T-cell (primary cell): Measurements from ENCODE around the gene C11orf98. TPM values are rescaled to one million over a fixed set of nuclear protein-coding genes. Genes with fewer than 3 reads are reported as not detected.
A peak's percentile ranks its signal among the peaks of the same experiment; 100 is the strongest.

ENCODE experiments used
- ATAC-seq, 4 experiments: fragments of 200-7000 bp in 3 of 4; fragments of 150-1000 bp in 1 of 4; cut with Tn5 transposase; replicated peaks in 1 of 4; 1 replicate in 3 of 4; 2 replicates in 1 of 4; pipeline ENCODE4 v1.10.0; 2021; ENCODE audit warnings: moderate library complexity in 3 of 4, mild to moderate bottlenecking in 2 of 4, moderate number of reproducible peaks in 1 of 4
- CTCF ChIA-PET, 2 donors: fragments of 300-600 bp; sonication (Branson Sonifier 250); formaldehyde crosslinking; loops; one replicate each; lab custom pipeline; 2022; ENCODE audit warnings: antibody characterized with exemption in 2 of 2; lab: Charles Lee
- POLR2A ChIA-PET, 2 donors: fragments of 300-600 bp; sonication (Branson Sonifier 250); formaldehyde crosslinking; loops; one replicate each; lab custom pipeline; 2022; ENCODE audit warnings: antibody characterized with exemption in 2 of 2; lab: Charles Lee
- DNase-seq, 35 experiments: peaks; one replicate each; pipeline versions ENCODE4 v3.0.0 to v3.0.0-alpha.2; 2013 to 2023
- H3K27ac ChIP-seq: one replicate; pipeline ENCODE4 v1.5.1; 2013; ENCODE audit warnings: low read length
- H3K27me3 ChIP-seq, 2 experiments: replicated peaks in 1 of 2; 1 replicate in 1 of 2; 2 replicates in 1 of 2; pipeline versions ENCODE4 v1.6.1 to v1.7.0; 2013; ENCODE audit warnings: low read length in 1 of 2, mixed read lengths in 1 of 2; ENCODE audit not compliant: control insufficient read depth in 2 of 2, insufficient read depth in 2 of 2; ENCODE audit errors: extremely low read depth in 1 of 2
- H3K36me3 ChIP-seq, 2 donors: 1 replicate in 1 of 2; 2 replicates in 1 of 2; pipeline versions ENCODE4 v1.6.1 to v1.7.0; 2013; ENCODE audit warnings: low read length in 1 of 2; ENCODE audit not compliant: control insufficient read depth in 2 of 2, insufficient read depth in 1 of 2; ENCODE audit errors: extremely low read depth in 1 of 2
- H3K4me1 ChIP-seq, 2 experiments: 1 replicate in 1 of 2; 2 replicates in 1 of 2; pipeline versions ENCODE4 v1.6.1 to v1.7.0; 2013; ENCODE audit warnings: low read length in 2 of 2, mixed read lengths in 1 of 2; ENCODE audit not compliant: insufficient read depth in 2 of 2, control insufficient read depth in 1 of 2; ENCODE audit errors: extremely low read depth in 1 of 2
- H3K4me3 ChIP-seq, 2 donors: 1 replicate in 1 of 2; 2 replicates in 1 of 2; pipeline versions ENCODE4 v1.5.1 to v1.7.0; 2013; ENCODE audit warnings: mild to moderate bottlenecking in 2 of 2, low read length in 1 of 2, moderate library complexity in 1 of 2; ENCODE audit not compliant: control insufficient read depth in 1 of 2; ENCODE audit errors: extremely low read depth in 1 of 2
- H3K9me3 ChIP-seq: 2 replicates; pipeline ENCODE4 v1.7.0; 2013
- H3K27ac Mint-ChIP-seq, 2 donors: one replicate each; pipeline ENCODE4 v1.8.0; 2020 to 2021; ENCODE audit warnings: mild to moderate bottlenecking in 2 of 2, mixed read lengths in 2 of 2
- H3K27me3 Mint-ChIP-seq, 2 donors: one replicate each; pipeline ENCODE4 v1.8.0; 2021 to 2022; ENCODE audit warnings: mixed read lengths in 2 of 2
- H3K36me3 Mint-ChIP-seq: one replicate; pipeline ENCODE4 v1.8.0; 2021; ENCODE audit warnings: mixed read lengths
- H3K4me1 Mint-ChIP-seq, 3 donors: one replicate each; pipeline ENCODE4 v1.8.0; 2020 to 2022; ENCODE audit warnings: mixed read lengths in 3 of 3, mild to moderate bottlenecking in 1 of 3
- H3K4me3 Mint-ChIP-seq, 3 donors: one replicate each; pipeline ENCODE4 v1.8.0; 2020 to 2022; ENCODE audit warnings: mild to moderate bottlenecking in 3 of 3, mixed read lengths in 3 of 3, moderate library complexity in 3 of 3
- H3K9me3 Mint-ChIP-seq, 3 donors: one replicate each; pipeline ENCODE4 v1.8.0; 2020 to 2022; ENCODE audit warnings: mixed read lengths in 3 of 3
- WGBS: methylation state at CpG from one replicate; pipeline ENCODE4 v1.1.5; 2013; ENCODE audit warnings: missing lambda C conversion rate; ENCODE audit not compliant: insufficient coverage; 5-methylcytosine and 5-hydroxymethylcytosine counted together
- total RNA-seq, 35 experiments: library from RNA in 6 of 35; stranded (reverse) in 6 of 35; fragments of 120-200 nt in 1 of 35; gene quantifications; one replicate each; pipeline versions ENCODE4 v1.2.1 to v1.2.4 and lab custom pipeline; 2013 to 2026

The C11orf98 gene
- total RNA-seq, 5 donors from 2014 or later (not counting 1 experiment from before 2014, with no cell fraction given), result 28.3 to 62.6 (median 54.8) TPM

- Mint-ChIP-seq H3K9me3 (no peaks in the 10 kb centered on the region), H3K4me1 (peaks cover 34 to 36% (median 36%) of the 10 kb centered on the region in 3 donors), H3K27me3 (no peaks in the 10 kb centered on the region), H3K4me3 (peak overlapping the region; percentile 49 to 53 (median 49)), H3K27ac (peak overlapping the region; percentile 75 to 77), H3K36me3 (peaks cover 20% of the 10 kb centered on the region)
- Histone ChIP-seq H3K4me1 (peaks cover 12 to 25% of the 10 kb centered on the region in 2 experiments), H3K36me3 (peaks cover 0 to 15% of the 10 kb centered on the region in 2 donors), H3K27me3 (no peaks in the 10 kb centered on the region), H3K4me3 (no peak overlapping the region), H3K27ac (no peak overlapping the region), H3K9me3 (no peaks in the 10 kb centered on the region)
- ATAC-seq (peak; percentile 74 to 81 (median 77)), DNase-seq (peak in 23 of 35 experiments; percentile 11 to 70 (median 29))
- ChIA-PET CTCF (interaction anchor here (0.6 to 2.2 kb wide), 11 partner anchors 13 to 881 kb away, joined by 3 to 8 read pairs (median 3); partner anchors contain the start of genes C11orf98 (in 1 of the 2), CSKMT (in 1 of the 2), HNRNPUL2 (in 1 of the 2) and TUT1 (in 1 of the 2)), POLR2A (interaction anchor here (0.6 to 1.7 kb wide), 5 partner anchors 9 to 112 kb away, joined by 3 to 21 read pairs (median 4); partner anchors contain the start of genes LBHD1 (in 2 of the 2), UQCC3 (in 2 of the 2), C11orf98 (in 1 of the 2) and CSKMT (in 1 of the 2))
- 55% methylated on average over 1 of the region's 4 CpGs for WGBS
Measured at GRCh38 chr11:62680825-62681240, 15.8 kb upstream of the C11orf98 start.

GRCh38 chr11:62678770-62679696 lies 14.0 kb upstream of the C11orf98 start, which contains the start of gene UBXN1:
TSS of gene UBXN1 (minus strand) at chr11:62679073. CDS start at chr11:62678923, 150 bp downstream.
- Mint-ChIP-seq H3K4me1 (peaks cover 40 to 42% (median 41%) of the 10 kb centered on the region in 3 donors), H3K27me3 (no peaks in the 10 kb centered on the region), H3K4me3 (peak within 1 kb of the TSS; percentile 86 to 89 (median 87)), H3K36me3 (peaks cover 23% of the 10 kb centered on the region), H3K27ac (peak within 1 kb of the TSS; percentile 95), H3K9me3 (no peaks in the 10 kb centered on the region)
- peak within 1 kb of the TSS; percentile 91 for H3K27ac ChIP-seq
- under 1% methylated on average over 34 of the region's 55 CpGs for WGBS
- ChIA-PET POLR2A (interaction anchor here (0.5 to 1.3 kb wide), 7 partner anchors 14 to 105 kb away, joined by 3 to 8 read pairs (median 4); partner anchors contain the start of genes C11orf98 (in 1 of the 2), CSKMT (in 1 of the 2) and EEF1G (in 1 of the 2)), CTCF (interaction anchor here (0.6 to 0.7 kb wide), 3 partner anchors 13 to 16 kb away, joined by 3 read pairs; no protein-coding TSS in a partner anchor)
- peaks cover 12 to 25% of the 10 kb centered on the region in 2 experiments for H3K4me1 ChIP-seq
- ATAC-seq (peak; percentile 80 to 88 (median 87)), DNase-seq (peak; percentile 62 to 89 (median 78))
- H3K27me3 ChIP-seq, result no peaks in the 10 kb centered on the region
- H3K36me3 ChIP-seq, result peaks cover 0 to 18% of the 10 kb centered on the region in 2 donors
- no peaks in the 10 kb centered on the region for H3K9me3 ChIP-seq
- H3K4me3 ChIP-seq, result peak within 1 kb of the TSS; percentile 94 to 95

GRCh38 chr11:62678433-62678769 lies 13.4 kb upstream of the C11orf98 start:
- Histone ChIP-seq H3K4me3 (peak overlapping the region; percentile 94 to 95), H3K4me1 (peaks cover 12 to 25% of the 10 kb centered on the region in 2 experiments), H3K27ac (peak overlapping the region; percentile 91), H3K27me3 (no peaks in the 10 kb centered on the region), H3K36me3 (peaks cover 0 to 20% of the 10 kb centered on the region in 2 donors), H3K9me3 (no peaks in the 10 kb centered on the region)
- Mint-ChIP-seq H3K9me3 (no peaks in the 10 kb centered on the region), H3K27ac (peak overlapping the region; percentile 95), H3K4me1 (peaks cover 42 to 45% (median 43%) of the 10 kb centered on the region in 3 donors), H3K27me3 (no peaks in the 10 kb centered on the region), H3K4me3 (peak overlapping the region; percentile 86 to 89 (median 87)), H3K36me3 (peaks cover 23% of the 10 kb centered on the region)
- ATAC-seq (peak in 1 of 4 experiments; percentile 8), DNase-seq (no peak)
- POLR2A ChIA-PET, result interaction anchor here in 1 of 2 donors (1.3 kb wide), 1 partner anchor 14 kb away, joined by 4 read pairs; the partner anchor contains the start of genes C11orf98 and CSKMT
- WGBS, result 9% methylated on average over 4 of the region's 16 CpGs
- CTCF ChIA-PET, result no interaction called here

GRCh38 chr11:62677714-62678113 lies 12.7 kb upstream of the C11orf98 start:
- peak overlapping the region in 1 of 2 donors; percentile 94 for H3K4me3 ChIP-seq
- no peak for ATAC-seq
- H3K9me3 ChIP-seq, result no peaks in the 10 kb centered on the region
- no peak for DNase-seq
- H3K36me3 ChIP-seq, result peaks cover 0 to 26% of the 10 kb centered on the region in 2 donors
- H3K27ac ChIP-seq, result peak overlapping the region; percentile 91
- Mint-ChIP-seq H3K9me3 (no peaks in the 10 kb centered on the region), H3K4me1 (peaks cover 49 to 51% (median 50%) of the 10 kb centered on the region in 3 donors), H3K36me3 (peaks cover 23% of the 10 kb centered on the region), H3K27ac (peak overlapping the region; percentile 77 to 95), H3K27me3 (no peaks in the 10 kb centered on the region), H3K4me3 (peak overlapping the region; percentile 86 to 89 (median 87))
- ChIA-PET CTCF (no interaction called here), POLR2A (interaction anchor here (0.7 to 2.4 kb wide), 2 partner anchors 12 to 13 kb away, joined by 3 to 17 read pairs; partner anchors contain the start of genes C11orf98 (in 2 of the 2) and CSKMT (in 2 of the 2))
- H3K4me1 ChIP-seq, result peaks cover 12 to 30% of the 10 kb centered on the region in 2 experiments
- WGBS, result 97% methylated on average over 8 of the region's 15 CpGs
- H3K27me3 ChIP-seq, result no peaks in the 10 kb centered on the region

- H3K9me3 ChIP-seq, result no peaks in the 10 kb centered on the region
- peak overlapping the region; percentile 59 to 77 for H3K27ac Mint-ChIP-seq
- peaks cover 23% of the 10 kb centered on the region for H3K36me3 Mint-ChIP-seq
- no peaks in the 10 kb centered on the region for H3K9me3 Mint-ChIP-seq
- H3K27me3 Mint-ChIP-seq, result no peaks in the 10 kb centered on the region
- WGBS, result 93% methylated on average over 4 of the region's 6 CpGs
- H3K4me3 ChIP-seq, result no peak overlapping the region
- H3K27ac ChIP-seq, result no peak overlapping the region
- peaks cover 12 to 35% of the 10 kb centered on the region in 2 experiments for H3K4me1 ChIP-seq
- DNase-seq (no peak), ATAC-seq (no peak)
- H3K36me3 ChIP-seq, result peaks cover 0 to 26% of the 10 kb centered on the region in 2 donors
- peak overlapping the region; percentile 86 to 89 (median 87) for H3K4me3 Mint-ChIP-seq
- ChIA-PET CTCF (interaction anchor here in 1 of 2 donors (0.6 to 1.3 kb wide), 3 partner anchors 56 to 646 kb away, joined by 3 to 4 read pairs (median 4); no protein-coding TSS in a partner anchor), POLR2A (interaction anchor here (0.5 to 2.4 kb wide), 5 partner anchors 11 to 74 kb away, joined by 3 to 17 read pairs (median 3); partner anchors contain the start of genes C11orf98 (in 2 of the 2) and CSKMT (in 2 of the 2))
- H3K4me1 Mint-ChIP-seq, result peaks cover 54 to 56% (median 55%) of the 10 kb centered on the region in 3 donors
- no peaks in the 10 kb centered on the region for H3K27me3 ChIP-seq
Measured at GRCh38 chr11:62677156-62677555, 12.1 kb upstream of the C11orf98 start.
